Activated T-cell treated with anti-CD3 and anti-CD28 coated beads, Interleukin-2, amount 50 U/mL, for 72 hours (primary cell): ENCODE results near the gene PDE1A. TPM values are rescaled to one million over a fixed set of nuclear protein-coding genes. Genes with fewer than 3 reads are reported as not detected.

Experiments
- ATAC-seq, 2 donors: fragments of 150-1000 bp; cut with Tn5 transposase; replicated peaks in 1 of 2; 2 replicates each; pipeline ENCODE4 v1.10.0; 2021; ENCODE audit warnings: moderate library complexity in 2 of 2, mild to moderate bottlenecking in 1 of 2
- DNase-seq, 2 donors: peaks; one replicate each; pipeline ENCODE4 v3.0.0; 2021 to 2022; ENCODE audit warnings: mixed read lengths in 1 of 2
- H3K27ac Mint-ChIP-seq: one replicate; pipeline ENCODE4 v1.8.0; 2022; ENCODE audit warnings: mild to moderate bottlenecking, moderate library complexity, mixed read lengths
- H3K27me3 Mint-ChIP-seq: one replicate; pipeline ENCODE4 v1.8.0; 2022; ENCODE audit warnings: low read depth, mixed read lengths
- H3K36me3 Mint-ChIP-seq, 2 donors: one replicate each; pipeline ENCODE4 v1.8.0; 2022; ENCODE audit warnings: mixed read lengths in 2 of 2, mild to moderate bottlenecking in 1 of 2; ENCODE audit not compliant: insufficient read depth in 2 of 2
- H3K4me1 Mint-ChIP-seq: one replicate; pipeline ENCODE4 v1.8.0; 2022; ENCODE audit warnings: low read depth, mixed read lengths
- H3K4me3 Mint-ChIP-seq, 2 donors: one replicate each; pipeline ENCODE4 v1.8.0; 2022; ENCODE audit warnings: mild to moderate bottlenecking in 2 of 2, mixed read lengths in 2 of 2, moderate library complexity in 2 of 2
- H3K9me3 Mint-ChIP-seq, 2 donors: one replicate each; pipeline ENCODE4 v1.8.0; 2022; ENCODE audit warnings: mixed read lengths in 2 of 2
- total RNA-seq, 2 donors: library from RNA; stranded (reverse); gene quantifications; one replicate each; pipeline ENCODE4 v1.2.3, GENCODE V29; 2022

The PDE1A gene
- total RNA-seq, 2 donors from 2014 or later = not detected

GRCh38 chr2:182148344-182148743 lies 278.5 kb downstream of the PDE1A start:
- no peaks in the 10 kb centered on the region for H3K4me1 Mint-ChIP-seq
- no peak overlapping the region for H3K27ac Mint-ChIP-seq
- no peaks in the 10 kb centered on the region for H3K9me3 Mint-ChIP-seq
- DNase-seq (no peak), ATAC-seq (no peak)
- no peak overlapping the region for H3K4me3 Mint-ChIP-seq
- no peaks in the 10 kb centered on the region for H3K36me3 Mint-ChIP-seq
- H3K27me3 Mint-ChIP-seq = no peaks in the 10 kb centered on the region

- no peak for ATAC-seq
- no peaks in the 10 kb centered on the region for H3K4me1 Mint-ChIP-seq
- no peak overlapping the region for H3K4me3 Mint-ChIP-seq
- H3K27me3 Mint-ChIP-seq = no peaks in the 10 kb centered on the region
- H3K27ac Mint-ChIP-seq = no peak overlapping the region
- no peaks in the 10 kb centered on the region for H3K9me3 Mint-ChIP-seq
- DNase-seq = no peak
- no peaks in the 10 kb centered on the region for H3K36me3 Mint-ChIP-seq
These were observed 282.1 kb downstream of the PDE1A start for GRCh38 chr2:182144776-182145165.

- no peak for ATAC-seq
- no peak for DNase-seq
- H3K27ac Mint-ChIP-seq = no peak overlapping the region
- H3K36me3 Mint-ChIP-seq = no peaks in the 10 kb centered on the region
- H3K9me3 Mint-ChIP-seq = no peaks in the 10 kb centered on the region
- no peaks in the 10 kb centered on the region for H3K27me3 Mint-ChIP-seq
- no peaks in the 10 kb centered on the region for H3K4me1 Mint-ChIP-seq
- H3K4me3 Mint-ChIP-seq = no peak overlapping the region
These were observed 282.6 kb downstream of the PDE1A start for GRCh38 chr2:182144041-182144775.

GRCh38 chr2:182142062-182142461 lies 284.8 kb downstream of the PDE1A start:
- H3K27ac Mint-ChIP-seq = no peak overlapping the region
- H3K9me3 Mint-ChIP-seq = no peaks in the 10 kb centered on the region
- no peaks in the 10 kb centered on the region for H3K4me1 Mint-ChIP-seq
- H3K36me3 Mint-ChIP-seq = no peaks in the 10 kb centered on the region
- ATAC-seq = no peak
- peaks cover 8% of the 10 kb centered on the region for H3K27me3 Mint-ChIP-seq
- no peak for DNase-seq
- H3K4me3 Mint-ChIP-seq = no peak overlapping the region

GRCh38 chr2:182134201-182134600 lies 292.6 kb downstream of the PDE1A start:
- Mint-ChIP-seq H3K27me3 (peaks cover 8% of the 10 kb centered on the region), H3K9me3 (no peaks in the 10 kb centered on the region), H3K4me3 (no peak overlapping the region), H3K27ac (no peak overlapping the region), H3K4me1 (no peaks in the 10 kb centered on the region), H3K36me3 (no peaks in the 10 kb centered on the region)
- no peak for DNase-seq
- ATAC-seq = no peak

GRCh38 chr2:182133195-182133891 lies 293.5 kb downstream of the PDE1A start:
- no peak for DNase-seq
- H3K4me1 Mint-ChIP-seq = no peaks in the 10 kb centered on the region
- no peak overlapping the region for H3K4me3 Mint-ChIP-seq
- H3K9me3 Mint-ChIP-seq = no peaks in the 10 kb centered on the region
- ATAC-seq = no peak
- H3K36me3 Mint-ChIP-seq = no peaks in the 10 kb centered on the region
- H3K27ac Mint-ChIP-seq = no peak overlapping the region
- H3K27me3 Mint-ChIP-seq = peaks cover 8% of the 10 kb centered on the region

GRCh38 chr2:182132605-182133004 lies 294.2 kb downstream of the PDE1A start:
- H3K27ac Mint-ChIP-seq = no peak overlapping the region
- H3K9me3 Mint-ChIP-seq = no peaks in the 10 kb centered on the region
- no peak overlapping the region for H3K4me3 Mint-ChIP-seq
- no peak for DNase-seq
- H3K27me3 Mint-ChIP-seq = peaks cover under 1% of the 10 kb centered on the region
- no peaks in the 10 kb centered on the region for H3K4me1 Mint-ChIP-seq
- ATAC-seq = no peak
- H3K36me3 Mint-ChIP-seq = no peaks in the 10 kb centered on the region

GRCh38 chr2:182128821-182129707 lies 297.8 kb downstream of the PDE1A start:
- H3K4me1 Mint-ChIP-seq = no peaks in the 10 kb centered on the region
- H3K27me3 Mint-ChIP-seq = no peaks in the 10 kb centered on the region
- DNase-seq (no peak), ATAC-seq (no peak)
- no peak overlapping the region for H3K4me3 Mint-ChIP-seq
- no peak overlapping the region for H3K27ac Mint-ChIP-seq
- H3K36me3 Mint-ChIP-seq = no peaks in the 10 kb centered on the region
- H3K9me3 Mint-ChIP-seq = no peaks in the 10 kb centered on the region

GRCh38 chr2:182117196-182117595 lies 309.6 kb downstream of the PDE1A start:
- Mint-ChIP-seq H3K9me3 (peaks cover 0 to 3% of the 10 kb centered on the region in 2 donors), H3K36me3 (no peaks in the 10 kb centered on the region), H3K4me3 (no peak overlapping the region), H3K4me1 (no peaks in the 10 kb centered on the region), H3K27me3 (no peaks in the 10 kb centered on the region), H3K27ac (no peak overlapping the region)
- DNase-seq (no peak), ATAC-seq (no peak)

GRCh38 chr2:182116774-182117173 lies 310.1 kb downstream of the PDE1A start:
- DNase-seq = no peak
- peaks cover 0 to 2% of the 10 kb centered on the region in 2 donors for H3K9me3 Mint-ChIP-seq
- H3K27me3 Mint-ChIP-seq = no peaks in the 10 kb centered on the region
- H3K4me1 Mint-ChIP-seq = no peaks in the 10 kb centered on the region
- H3K4me3 Mint-ChIP-seq = no peak overlapping the region
- no peak overlapping the region for H3K27ac Mint-ChIP-seq
- ATAC-seq = no peak
- H3K36me3 Mint-ChIP-seq = no peaks in the 10 kb centered on the region

- no peaks in the 10 kb centered on the region for H3K36me3 Mint-ChIP-seq
- no peak overlapping the region for H3K4me3 Mint-ChIP-seq
- H3K27ac Mint-ChIP-seq = no peak overlapping the region
- H3K4me1 Mint-ChIP-seq = no peaks in the 10 kb centered on the region
- no peak for DNase-seq
- no peak for ATAC-seq
- H3K9me3 Mint-ChIP-seq = no peaks in the 10 kb centered on the region
- H3K27me3 Mint-ChIP-seq = no peaks in the 10 kb centered on the region
These were observed 311.6 kb downstream of the PDE1A start for GRCh38 chr2:182115258-182115657.

- no peaks in the 10 kb centered on the region for H3K36me3 Mint-ChIP-seq
- ATAC-seq = no peak
These were observed 313.5 kb downstream of the PDE1A start for GRCh38 chr2:182113334-182113733.

GRCh38 chr2:182110347-182110746 lies 316.5 kb downstream of the PDE1A start:
- no peak for DNase-seq
- Mint-ChIP-seq H3K27ac (no peak overlapping the region), H3K9me3 (no peaks in the 10 kb centered on the region), H3K27me3 (no peaks in the 10 kb centered on the region), H3K4me1 (no peaks in the 10 kb centered on the region), H3K4me3 (no peak overlapping the region), H3K36me3 (no peaks in the 10 kb centered on the region)
- no peak for ATAC-seq

More at GRCh38 chr2:182113334-182113733, 313.5 kb downstream of the PDE1A start:
- Mint-ChIP-seq H3K4me3 (no peak overlapping the region), H3K27ac (no peak overlapping the region), H3K9me3 (no peaks in the 10 kb centered on the region), H3K4me1 (no peaks in the 10 kb centered on the region), H3K27me3 (no peaks in the 10 kb centered on the region)
- DNase-seq = no peak
